Kidney glomerular epithelial cell (primary cell): ENCODE data around the gene ID3.
"Not testable (repeated sequence)": the region's sequence is repeated elsewhere in the genome, so short reads cannot be mapped to it uniquely, and the experiment has no call there.

ENCODE experiments used
- DNase-seq: peaks from one replicate; lab custom pipeline; 2025; lab: John Stamatoyannopoulos, UW

The ID3 gene

DNA sequence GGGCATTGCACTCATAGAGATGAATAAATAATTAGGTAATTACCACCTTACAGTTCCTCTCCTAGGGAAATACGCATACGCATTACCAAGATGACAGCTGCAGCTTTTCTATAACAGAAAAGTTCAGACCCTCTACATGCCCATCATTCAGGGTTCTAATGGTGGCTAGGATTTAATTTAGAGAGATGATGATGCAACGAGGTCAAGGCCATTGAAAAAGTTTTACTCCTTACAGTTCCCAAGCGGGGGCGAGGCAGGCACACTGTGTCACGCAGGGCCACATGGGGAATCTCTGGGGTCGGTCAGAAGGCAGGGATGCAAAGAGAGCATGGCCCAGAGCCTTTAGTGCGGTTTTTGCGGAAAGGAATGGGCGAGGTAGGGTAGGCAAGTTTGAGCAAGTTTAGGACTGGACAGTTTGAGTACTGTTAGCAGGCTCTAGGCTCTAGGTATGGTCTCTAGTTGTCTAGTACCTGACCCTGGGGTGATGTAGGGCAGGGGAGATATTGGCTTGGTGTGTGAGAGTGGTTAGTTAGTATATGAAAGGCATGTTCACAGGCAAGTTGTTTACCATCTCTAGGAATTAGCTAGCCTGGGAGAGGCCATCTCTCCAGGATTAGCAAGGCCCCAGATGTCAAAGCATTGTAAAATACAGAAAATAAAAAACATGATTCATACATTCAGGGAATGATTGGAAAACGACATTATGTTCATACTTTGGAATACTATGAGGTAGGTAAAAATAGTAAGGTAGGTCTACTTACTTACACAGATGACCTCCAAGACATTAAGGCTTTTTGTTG is 29.6 kb upstream of the ID3 start:
- DNase-seq: no peak

DNA sequence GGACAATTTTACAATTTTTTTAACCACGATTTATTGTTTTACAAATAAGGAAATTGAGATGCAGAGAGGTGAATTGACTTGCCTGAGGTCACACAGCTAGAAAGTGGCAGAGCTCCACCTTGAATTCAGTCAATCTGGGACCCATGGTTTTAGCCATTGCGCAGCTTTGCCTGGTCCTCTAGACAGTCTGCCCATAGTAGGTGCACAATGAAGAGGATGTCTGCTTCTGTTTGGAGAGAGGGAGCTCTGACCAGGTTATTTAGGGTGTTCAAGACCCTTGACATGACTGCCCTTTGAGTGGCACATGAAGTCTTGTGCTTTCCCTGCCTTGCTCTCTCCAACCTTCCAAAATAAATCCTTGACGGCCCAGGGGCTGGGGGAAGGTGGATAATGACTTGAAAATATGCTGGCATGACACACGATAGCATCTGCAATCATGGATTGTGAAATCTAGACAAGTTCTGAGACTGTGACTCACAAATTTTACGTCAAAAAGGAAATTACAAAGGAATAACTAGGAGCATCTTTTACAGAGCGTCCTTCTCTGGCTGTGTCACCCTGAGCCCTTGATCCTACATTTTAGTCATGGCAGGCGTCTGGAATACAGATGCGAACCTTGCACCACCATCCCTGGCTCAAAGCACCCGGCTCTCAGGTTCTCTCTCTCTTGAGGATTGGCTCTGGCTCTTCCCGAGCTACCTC is 26.2 kb upstream of the ID3 start:
- peak; percentile 34 for DNase-seq

GRCh38 chr1:23583727-23584126 is 24.4 kb upstream of the ID3 start:
- DNase-seq: not testable (repeated sequence)

DNA sequence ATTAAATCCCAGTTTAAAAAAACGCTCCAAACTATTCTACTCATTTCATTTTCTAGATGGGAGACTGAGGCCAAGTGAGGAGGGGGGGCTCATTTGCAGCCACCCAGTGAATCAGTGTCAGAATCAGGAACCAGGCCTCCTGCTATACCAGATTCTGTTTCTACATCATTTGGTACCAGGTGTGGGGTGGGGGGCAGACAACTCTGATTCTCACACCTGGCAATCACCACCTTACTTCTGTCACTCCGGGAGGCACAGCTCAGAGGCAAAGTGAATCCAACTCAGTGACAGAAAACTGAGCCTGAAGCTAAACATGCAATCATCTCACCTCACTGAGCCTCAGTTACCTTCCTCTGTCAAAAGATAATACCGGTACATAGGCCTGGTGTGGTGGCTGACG is 23.5 kb upstream of the ID3 start:
- DNase-seq: no peak

- no peak for DNase-seq
Measured at GRCh38 chr1:23581219-23581618, 21.9 kb upstream of the ID3 start.

GRCh38 chr1:23578997-23579363 is 19.7 kb upstream of the ID3 start:
- DNase-seq: no peak

GRCh38 chr1:23578311-23578996 is 19.2 kb upstream of the ID3 start:
- DNase-seq: no peak

DNA sequence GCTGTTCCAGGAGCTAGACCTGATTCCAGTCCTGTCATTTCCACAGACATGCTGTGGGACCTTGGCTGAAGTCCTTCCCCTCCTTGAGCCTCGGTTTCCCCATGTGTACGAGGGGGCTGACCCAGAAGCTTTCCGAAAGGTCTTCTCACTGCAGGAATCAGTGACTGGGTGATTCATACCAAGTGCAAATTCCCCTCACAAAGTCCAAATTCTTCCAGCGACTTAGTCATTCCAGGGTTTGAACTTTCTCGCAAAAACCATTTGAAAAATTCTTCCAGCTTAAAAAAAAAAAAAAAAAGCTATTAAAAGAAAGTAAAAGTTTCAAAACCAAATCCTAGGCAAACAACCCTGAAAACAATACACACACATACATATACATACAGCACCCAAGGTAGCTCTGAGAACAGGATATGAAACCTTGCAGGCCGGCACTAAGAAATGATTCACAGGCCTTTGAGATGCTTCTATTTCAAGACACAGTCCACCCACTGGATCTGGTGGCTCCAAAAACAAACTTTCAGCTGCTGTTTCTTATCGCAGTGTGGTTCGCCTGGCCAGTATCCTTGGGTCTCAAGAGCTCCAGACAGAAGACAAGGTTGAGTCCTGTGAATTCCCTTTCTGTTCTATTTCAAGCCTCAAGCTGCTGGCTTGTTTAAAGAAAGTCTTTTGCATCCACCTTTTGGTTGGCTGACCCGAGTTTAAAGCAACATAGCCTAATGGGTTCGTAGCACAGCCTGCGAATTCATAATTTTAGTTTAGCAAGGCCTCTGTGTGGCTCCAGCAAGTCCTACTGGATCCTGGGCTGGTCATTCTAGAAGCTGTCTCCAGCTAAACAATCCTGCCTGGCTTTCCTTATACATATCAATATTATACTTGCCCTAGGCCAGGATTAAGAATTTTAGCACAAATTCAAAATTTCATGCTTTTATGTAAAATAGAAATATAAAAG is 18.0 kb upstream of the ID3 start:
- DNase-seq: peak; percentile 80

GRCh38 chr1:23576338-23577055 is 17.2 kb upstream of the ID3 start:
- DNase-seq: no peak

- DNase-seq: no peak
Measured at GRCh38 chr1:23575226-23575810, 16.0 kb upstream of the ID3 start.

DNA sequence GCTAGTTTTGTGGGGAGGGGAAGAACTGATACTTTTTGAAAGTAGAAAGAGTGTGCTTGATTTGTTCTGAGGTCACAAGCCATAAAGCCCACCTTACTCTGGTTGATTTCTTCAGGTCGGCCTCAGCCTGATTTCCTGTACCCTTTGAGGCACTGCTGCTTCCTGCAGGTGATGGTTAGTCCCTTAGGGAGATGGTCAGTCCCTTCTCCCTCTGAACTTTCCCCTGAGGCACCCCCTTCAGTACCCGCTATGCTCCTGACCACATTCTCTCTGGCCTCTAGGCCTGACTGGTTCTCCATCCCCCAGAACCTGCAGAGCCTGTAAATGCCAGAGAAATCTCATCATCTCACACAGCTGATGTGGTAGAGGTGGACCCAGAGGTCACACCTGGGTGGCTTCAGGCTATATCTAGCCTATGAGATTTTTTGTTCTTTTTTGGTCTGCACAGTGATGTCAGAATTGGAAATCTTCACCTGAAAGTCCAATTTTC is 15.0 kb upstream of the ID3 start:
- no peak for DNase-seq

- no peak for DNase-seq
Measured at GRCh38 chr1:23573574-23574182, 14.4 kb upstream of the ID3 start.

GRCh38 chr1:23571465-23571864 is 12.2 kb upstream of the ID3 start:
- DNase-seq: no peak

DNA sequence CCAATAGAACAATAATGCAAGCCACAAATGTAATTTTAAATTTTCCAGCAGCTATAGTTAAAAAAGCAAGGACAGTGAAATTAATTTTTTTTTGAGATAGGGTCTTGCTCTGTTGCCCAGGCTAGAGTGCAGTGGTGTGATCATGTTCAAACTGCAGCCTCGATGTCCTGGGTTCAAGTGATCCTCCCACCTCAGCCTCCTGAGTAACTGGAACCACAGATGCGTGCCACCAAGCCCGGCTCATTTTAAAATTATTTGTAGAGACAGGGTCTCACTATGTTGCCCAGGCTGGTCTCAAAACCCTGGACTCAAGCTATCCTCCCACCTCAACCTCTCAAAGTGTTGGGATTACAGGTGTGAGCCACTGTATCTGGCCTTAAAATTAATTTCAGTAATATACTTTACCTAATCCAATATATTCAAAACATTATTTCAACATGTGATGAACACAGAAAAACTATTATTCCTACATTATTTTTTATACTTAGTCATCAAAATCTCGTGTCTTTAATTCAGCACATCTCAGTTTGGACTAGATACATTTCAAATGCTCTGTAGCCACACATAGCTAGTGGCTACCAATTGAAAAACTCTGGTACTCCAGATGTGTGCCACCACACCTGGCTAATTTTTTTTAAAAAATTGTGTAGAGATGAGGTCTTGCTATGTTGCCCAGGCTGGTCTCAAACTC is 10.8 kb upstream of the ID3 start:
- DNase-seq: no peak

- DNase-seq: no peak
Measured at GRCh38 chr1:23568608-23569383, 9.5 kb upstream of the ID3 start.

- DNase-seq: no peak
Measured at GRCh38 chr1:23567996-23568607, 8.8 kb upstream of the ID3 start.

DNA sequence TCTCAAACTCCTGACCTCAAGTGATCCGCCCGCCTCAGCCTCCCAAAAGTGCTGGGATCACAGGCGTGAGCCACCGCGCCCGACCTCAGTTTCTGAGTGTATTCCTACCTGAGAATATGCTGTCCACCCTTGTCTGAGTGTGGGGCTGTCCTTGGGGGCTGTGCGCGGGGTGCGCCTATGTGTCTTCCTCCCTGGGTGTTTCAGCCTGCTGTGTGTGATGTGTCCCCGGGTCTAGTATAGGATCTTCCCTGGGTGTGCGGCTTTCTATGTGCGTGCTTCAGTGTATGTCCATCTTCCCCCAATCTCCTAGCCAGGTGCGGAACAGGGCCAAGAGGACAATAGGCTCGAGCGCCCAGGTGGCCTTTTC is 8.3 kb upstream of the ID3 start:
- DNase-seq: no peak

DNA sequence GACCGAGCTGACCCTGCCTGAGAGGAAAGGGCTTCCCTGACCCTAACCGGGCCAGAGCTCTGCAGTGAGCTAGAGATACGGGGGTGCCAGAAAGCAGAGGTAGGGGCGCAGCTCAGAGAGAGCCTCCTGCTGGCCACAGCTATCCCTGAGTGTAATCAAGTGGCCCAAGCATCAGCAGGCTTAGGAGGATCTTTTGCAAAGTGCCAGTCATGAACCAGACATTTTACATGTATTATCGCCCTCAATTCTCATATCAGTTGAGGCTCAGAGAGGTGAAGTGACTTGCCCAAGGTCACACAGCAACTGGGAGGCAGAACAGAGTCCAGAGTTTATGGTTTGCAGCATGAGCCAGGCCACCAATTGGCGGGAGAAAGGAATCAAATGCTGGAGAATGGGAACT is 7.0 kb upstream of the ID3 start:
- DNase-seq: no peak

DNA sequence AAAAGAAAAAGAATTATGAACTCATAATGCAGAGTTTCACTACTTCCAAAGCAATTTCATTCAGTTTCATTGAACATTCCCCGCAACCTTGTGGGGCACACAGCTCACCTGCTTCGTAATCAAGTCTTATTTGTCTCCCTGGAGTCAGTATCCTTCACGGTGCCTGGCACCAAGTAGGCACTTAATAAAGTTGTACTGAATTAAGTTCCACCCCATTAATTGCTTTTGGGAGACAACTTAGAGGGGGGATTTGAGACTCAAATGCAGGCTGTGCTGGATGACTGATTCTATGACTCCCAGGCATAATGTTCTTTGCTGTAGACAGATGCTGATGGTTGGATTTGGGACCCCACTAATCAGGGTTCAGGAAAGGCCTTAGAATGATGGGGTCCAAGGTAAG is 6.5 kb upstream of the ID3 start:
- no peak for DNase-seq
